ENCODE measurements around the gene CELF1. TPM values are rescaled to one million over a fixed set of nuclear protein-coding genes. Genes with fewer than 3 reads are reported as not detected.

The CELF1 gene
- total and polyA plus RNA-seq, 2 experiments from 2014 or later, result 124 to 233 TPM

DNA sequence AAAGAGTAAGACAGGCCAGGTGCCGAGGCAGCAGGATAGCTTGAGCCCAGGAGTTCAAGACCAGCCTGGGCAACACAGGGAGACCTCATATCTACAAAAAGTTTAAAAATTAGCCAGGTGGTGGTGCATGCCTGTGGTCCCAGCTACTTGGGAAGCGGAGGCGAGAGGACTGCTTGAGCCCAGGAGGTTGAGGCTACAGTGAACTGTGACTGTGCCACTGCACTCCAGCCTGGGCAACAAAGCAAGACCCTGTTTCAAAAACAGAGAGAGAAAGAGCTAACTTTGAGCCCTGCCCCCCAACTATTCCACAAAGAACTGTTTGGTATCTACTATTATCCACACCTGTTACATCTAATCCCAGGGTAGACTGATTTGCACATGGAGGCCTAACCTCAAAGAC lies 54.8 kb downstream of the CELF1 start (continued):
- no peak for TF ChIP-seq ZNF462 (CRISPR knock-in tag; IDR thresholded peaks at IDR 0.05)

DNA sequence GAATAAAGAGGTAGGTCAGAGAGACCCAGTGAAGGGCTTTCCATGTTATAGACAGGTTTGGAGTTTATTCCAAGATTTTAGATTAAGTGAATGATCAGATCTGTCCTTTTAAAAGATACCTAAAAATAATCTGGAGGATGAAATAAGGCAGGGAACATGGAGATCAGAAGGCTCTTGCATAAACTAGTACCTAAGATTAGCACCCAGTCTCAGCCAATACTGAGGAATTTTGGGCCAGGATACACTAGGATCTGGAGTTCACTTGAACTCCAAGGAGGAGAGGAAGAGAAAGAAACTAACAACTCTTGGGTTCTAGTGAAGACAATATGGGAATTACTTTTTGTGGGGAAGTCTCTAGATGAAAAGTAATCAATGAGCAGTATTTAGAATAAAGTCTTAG lies 56.1 kb downstream of the CELF1 start:
- H2AFZ ChIP-seq, result no peak overlapping the region
- Mint-ChIP-seq H3K27ac (no peak overlapping the region), H3K27me3 (ENCODE audit: insufficient read depth, low read depth, poor library complexity) (peaks cover 2% of the 10 kb centered on the region), H3K4me1 (peaks cover 28% of the 10 kb centered on the region), H3K4me3 (no peak overlapping the region), H3K9me3 (no peaks in the 10 kb centered on the region), H3K36me3 (ENCODE audit: low read depth) (peaks cover 14% of the 10 kb centered on the region; the same call in 2 of the 3 replicates)
- H3F3A ChIP-seq (replicated peaks; ENCODE audit: low read depth), result no peaks in the 10 kb centered on the region
- no peaks in the 10 kb centered on the region for H3K9me2 ChIP-seq (ENCODE audit: insufficient read depth)
- H3K27me3 ChIP-seq (ENCODE audit: insufficient read depth), result no peaks in the 10 kb centered on the region
- ATAC-seq (no peak), DNase-seq (ENCODE audit: low spot score) (no peak)
- 0 out of 2 replicates have a peak overlapping the region, but pooled peaks have one; percentile 27 for H3K4me2 ChIP-seq
- H3K4me3 ChIP-seq, result no peak overlapping the region
- peak overlapping the region; percentile 42 for H3K27ac ChIP-seq (ENCODE audit: low read depth)
- peaks cover 100% of the 10 kb centered on the region for H3K79me2 ChIP-seq (replicated peaks; ENCODE audit: insufficient read depth)
- H3K36me3 ChIP-seq (ENCODE audit: insufficient read depth), result no peaks in the 10 kb centered on the region
- peaks cover 27% of the 10 kb centered on the region for H3K4me1 ChIP-seq (ENCODE audit: insufficient read depth)
- H4K20me1 ChIP-seq (replicated peaks; ENCODE audit: insufficient read depth), result peaks cover 55% of the 10 kb centered on the region
- TF ChIP-seq JUNB (IDR thresholded peaks at IDR 0.05; ENCODE audit: unreplicated experiment) (no peak), CREB1 (CRISPR knock-in tag; IDR thresholded peaks at IDR 0.05; ENCODE audit: low read depth) (no peak), EZH2 (IDR thresholded peaks at IDR 0.05; ENCODE audit: low read depth, unreplicated experiment) (no peak), ZNF331 (CRISPR knock-in tag; IDR thresholded peaks at IDR 0.05; ENCODE audit: low read depth) (no peak), EZH2phosphoT487 (IDR thresholded peaks at IDR 0.05; ENCODE audit: unreplicated experiment) (no peak), STAT1 (IDR thresholded peaks at IDR 0.05; ENCODE audit: unreplicated experiment) (no peak), ZNF114 (CRISPR knock-in tag; IDR thresholded peaks at IDR 0.05) (no peak), ZNF462 (CRISPR knock-in tag; IDR thresholded peaks at IDR 0.05) (no peak), POLR2AphosphoS5 (IDR thresholded peaks at IDR 0.05; ENCODE audit: low read depth) (no peak)

All from GM23338 (cell line).